Left hindlimb (tissue), 1 donor: Measurements from ENCODE around the gene HMGN4.
"Not testable (repeated sequence)": the region's sequence is repeated elsewhere in the genome, so short reads cannot be mapped to it uniquely, and the experiment has no call there.

ENCODE experiments used
- DNase-seq: peaks from one replicate; pipeline ENCODE4 v3.0.0-alpha.2; 2018

Gene HMGN4

DNA sequence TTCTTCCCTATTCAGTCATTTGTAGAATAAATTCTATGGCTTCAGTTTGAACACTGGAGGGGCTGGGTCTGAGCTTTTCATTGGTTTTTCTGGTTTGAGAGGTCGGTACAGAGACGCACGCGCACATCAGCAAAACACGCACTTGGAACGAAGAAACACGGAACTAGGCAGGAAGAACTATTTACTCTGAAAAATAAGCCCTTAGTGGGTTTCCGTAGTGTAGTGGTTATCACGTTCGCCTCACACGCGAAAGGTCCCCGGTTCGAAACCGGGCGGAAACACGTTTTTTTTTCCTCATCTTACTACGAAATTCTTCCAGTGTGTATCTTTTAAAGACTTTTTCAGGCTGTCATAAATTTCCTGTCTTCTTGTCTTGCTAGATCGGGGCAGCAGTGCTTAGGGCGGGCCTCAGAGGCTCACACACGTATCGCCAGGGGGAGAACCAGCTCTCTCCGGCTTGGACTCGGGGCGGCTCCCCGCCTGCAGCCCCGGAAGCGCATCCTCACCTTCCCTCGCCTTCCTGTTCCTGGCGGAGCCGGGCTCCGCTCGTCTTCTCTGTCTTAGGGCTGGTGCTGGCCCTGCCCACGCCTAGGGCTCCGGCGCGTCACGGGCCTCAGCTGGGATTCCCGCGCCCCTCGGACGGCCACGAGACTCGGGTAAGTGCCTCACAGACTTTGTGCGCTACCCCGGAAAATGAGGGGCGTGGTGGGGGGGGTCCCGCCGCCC, at the start of gene HMGN4:
HMGN4 (plus strand) TSS at position 521 of the 726 bp plus-strand sequence. CDS start 6,841 bp downstream, outside the sequence.
- peak; percentile 91 for DNase-seq

DNA sequence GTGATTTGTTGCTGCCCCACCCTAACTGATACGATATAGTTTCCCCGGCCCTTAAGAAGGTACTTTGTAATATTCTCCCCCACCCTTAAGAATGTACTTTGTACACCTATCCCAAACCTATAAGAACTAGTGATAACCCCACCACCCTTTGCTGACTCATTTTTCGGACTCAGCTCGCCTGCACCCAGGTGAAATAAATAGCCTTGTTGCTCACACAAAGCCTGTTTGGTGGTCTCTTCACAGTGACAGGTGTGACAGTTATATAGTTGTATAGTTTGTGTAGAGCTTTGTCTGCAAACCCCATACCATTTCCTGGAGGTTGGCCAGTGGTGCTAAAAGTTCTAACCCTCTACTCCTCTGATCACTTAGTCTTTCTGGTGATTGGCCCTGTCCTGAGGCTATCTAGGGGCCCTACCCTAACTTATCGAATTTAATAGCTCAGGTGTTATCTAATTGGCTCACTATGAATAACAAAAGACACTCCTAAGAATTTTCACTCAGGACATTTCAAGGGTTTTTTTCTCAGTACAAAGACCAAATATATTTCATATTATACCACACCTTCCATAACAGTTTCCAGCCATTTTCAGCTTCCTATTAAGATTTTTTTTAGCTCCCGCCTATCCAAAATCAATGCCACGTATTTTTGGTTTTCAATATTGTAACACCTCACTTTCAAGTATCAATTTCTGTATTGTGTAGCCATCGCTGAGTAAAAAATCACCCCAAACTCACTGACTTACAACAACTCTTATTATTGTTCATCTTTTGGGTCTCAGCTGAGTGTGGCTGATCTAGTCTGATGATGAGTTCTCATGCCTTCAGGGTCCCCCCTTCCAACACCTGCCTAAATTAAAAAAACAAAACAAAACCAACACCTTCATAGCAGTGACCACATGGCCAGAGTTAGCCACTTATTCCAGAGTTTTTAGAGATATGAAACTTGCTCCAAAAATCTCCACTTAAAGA, 47.9 kb upstream of the HMGN4 start:
- DNase-seq, result no peak

DNA sequence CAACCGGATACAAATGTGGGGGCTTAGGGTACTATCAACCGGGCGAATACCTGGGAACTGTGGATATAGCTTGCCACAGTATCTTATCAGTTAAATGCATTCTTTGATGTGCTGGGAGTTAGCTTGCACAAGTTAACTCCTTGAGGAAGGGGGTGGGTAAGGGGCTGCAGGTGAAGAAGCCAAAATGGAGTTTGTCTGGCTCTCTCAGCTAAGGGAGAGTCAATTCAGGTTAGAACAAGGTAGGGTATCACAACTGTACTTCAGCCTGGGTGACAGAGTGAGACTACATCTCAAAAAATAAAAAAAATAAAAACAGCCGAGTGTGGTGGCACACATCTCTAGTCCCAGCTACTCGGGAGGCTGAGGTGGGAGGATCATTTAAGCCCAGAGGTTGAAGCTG, 46.6 kb upstream of the HMGN4 start:
- DNase-seq, result no peak

DNA sequence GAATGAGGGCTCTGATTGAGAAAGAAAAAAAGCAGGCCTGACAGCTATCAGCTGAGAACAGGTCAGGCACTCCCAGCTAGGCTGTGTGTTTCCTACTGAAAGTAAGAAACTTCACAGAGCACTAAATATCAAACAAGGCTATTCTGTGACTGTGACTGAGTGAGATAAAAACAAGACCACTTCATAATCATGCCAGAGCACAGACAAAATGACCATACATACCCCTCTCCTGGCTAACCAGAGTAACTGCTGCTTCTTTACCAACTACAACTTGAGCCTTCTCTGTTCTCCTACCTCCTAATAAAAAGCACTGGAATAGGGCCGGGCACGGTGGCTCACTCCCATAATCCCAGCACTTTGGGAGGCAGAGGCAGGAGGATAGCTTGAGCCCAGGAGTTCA, 44.9 kb upstream of the HMGN4 start:
- DNase-seq, result no peak

DNA sequence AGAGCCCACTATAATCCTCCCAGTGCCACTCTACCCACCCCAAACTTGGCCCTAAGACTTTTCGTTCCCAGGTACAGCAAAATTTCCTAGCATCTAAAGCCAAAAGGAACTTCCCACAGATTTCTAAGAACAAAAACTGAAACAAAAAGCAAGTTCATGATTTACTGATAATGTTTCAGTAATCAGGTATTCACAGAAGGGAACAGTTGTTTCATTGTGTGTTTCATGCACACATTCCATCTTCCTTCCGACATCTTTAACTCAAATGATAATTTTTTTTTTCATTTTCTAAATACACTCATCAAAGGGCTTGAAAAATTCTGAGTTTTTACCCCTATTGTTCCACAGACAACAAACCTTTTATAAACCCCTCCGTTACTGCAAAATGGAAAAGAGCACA, 44.0 kb upstream of the HMGN4 start:
- DNase-seq, result no peak

DNA sequence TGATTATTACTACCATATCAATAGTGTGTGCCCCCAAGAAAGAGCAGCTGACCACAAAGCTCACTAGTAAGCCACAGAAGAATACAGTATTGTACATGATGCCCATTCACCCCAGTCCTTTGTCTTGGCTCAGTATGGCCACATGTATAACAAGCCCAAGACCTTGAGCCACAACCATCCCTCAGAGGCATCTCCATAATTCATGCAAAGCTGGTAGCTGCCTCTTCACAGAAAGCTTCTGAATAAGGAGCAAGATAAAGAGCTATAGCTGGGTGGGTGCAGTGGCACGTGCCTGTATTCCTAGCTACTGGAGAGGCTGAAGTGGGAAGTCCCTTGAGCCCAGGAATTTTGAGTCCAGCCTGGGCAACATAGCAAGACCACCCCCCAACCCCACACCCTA, 42.9 kb upstream of the HMGN4 start:
- no peak for DNase-seq

DNA sequence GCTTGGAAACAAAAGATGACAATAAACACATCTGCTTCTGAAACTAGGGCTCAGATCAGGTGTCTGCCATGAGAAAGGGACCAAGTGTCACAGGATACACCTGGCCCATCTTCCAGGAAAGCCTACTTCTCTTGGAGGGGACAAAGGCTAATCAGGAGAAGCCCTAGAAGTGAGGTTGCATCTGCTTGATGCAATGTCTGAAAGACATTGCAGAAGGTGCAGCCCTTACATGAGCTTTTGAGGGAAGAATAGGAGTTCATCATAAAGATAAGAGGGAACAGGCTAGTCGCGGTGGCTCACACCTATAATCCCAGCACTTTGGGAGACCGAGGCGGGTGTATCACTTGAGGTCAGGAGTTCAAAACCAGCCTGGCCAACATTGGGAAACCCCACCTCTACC, 40.6 kb upstream of the HMGN4 start:
- no peak for DNase-seq

DNA sequence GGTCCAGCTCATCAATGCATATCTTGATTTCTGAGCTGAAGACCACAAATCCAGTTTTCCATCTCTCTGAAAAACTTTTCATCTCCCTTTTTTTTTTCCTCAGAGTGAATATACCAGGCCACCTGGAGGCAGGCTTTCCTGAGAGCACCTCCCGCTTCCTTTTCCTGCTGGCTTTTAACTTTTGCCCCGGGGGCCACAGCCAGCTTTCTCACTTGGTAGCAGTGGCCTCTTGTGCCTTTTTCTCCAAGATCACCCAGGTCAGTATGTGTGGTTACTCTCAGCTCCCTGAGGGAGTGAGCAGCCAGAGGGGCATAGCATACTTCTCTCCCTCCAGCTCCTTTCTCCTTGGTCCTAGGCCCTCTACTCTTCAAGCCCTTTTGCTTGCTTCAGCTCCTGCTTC, 38.1 kb upstream of the HMGN4 start, which contains the start of gene BTN1A1:
BTN1A1 (plus strand) TSS at position 202 of the 400 bp plus-strand sequence. CDS start 984 bp downstream, outside the sequence.
- no peak for DNase-seq

DNA sequence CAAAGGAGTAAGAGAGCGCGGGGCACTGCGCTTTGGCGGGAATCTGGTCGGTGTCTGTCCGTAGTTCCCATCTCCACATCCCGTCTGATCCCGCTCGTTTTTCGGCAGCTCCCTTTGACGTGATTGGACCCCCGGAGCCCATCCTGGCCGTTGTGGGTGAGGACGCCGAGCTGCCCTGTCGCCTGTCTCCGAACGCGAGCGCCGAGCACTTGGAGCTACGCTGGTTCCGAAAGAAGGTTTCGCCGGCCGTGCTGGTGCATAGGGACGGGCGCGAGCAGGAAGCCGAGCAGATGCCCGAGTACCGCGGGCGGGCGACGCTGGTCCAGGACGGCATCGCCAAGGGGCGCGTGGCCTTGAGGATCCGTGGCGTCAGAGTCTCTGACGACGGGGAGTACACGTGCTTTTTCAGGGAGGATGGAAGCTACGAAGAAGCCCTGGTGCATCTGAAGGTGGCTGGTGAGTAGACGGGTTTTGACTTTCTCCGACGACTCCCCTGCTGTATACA, 36.6 kb upstream of the HMGN4 start:
- peak; percentile 45 for DNase-seq

DNA sequence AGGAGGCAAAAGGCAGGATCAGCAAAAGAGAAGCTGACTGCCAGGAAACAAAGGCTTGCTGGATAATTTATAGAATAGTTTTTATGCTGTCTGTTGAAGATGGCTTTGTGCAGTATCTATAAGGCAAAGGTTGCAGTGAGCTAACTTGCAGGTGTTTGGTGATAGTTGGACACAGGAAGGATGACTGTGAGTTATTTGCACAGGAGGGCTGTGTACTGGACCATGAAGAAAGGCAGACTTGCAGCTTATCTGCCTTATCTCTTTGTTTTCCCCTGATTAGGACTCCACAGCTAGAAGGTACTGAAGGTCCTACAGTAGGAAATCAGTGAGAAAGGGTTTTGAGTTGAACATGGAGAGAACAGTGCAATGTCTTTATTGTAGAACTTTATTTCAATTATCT, 36.0 kb upstream of the HMGN4 start:
- DNase-seq, result no peak

DNA sequence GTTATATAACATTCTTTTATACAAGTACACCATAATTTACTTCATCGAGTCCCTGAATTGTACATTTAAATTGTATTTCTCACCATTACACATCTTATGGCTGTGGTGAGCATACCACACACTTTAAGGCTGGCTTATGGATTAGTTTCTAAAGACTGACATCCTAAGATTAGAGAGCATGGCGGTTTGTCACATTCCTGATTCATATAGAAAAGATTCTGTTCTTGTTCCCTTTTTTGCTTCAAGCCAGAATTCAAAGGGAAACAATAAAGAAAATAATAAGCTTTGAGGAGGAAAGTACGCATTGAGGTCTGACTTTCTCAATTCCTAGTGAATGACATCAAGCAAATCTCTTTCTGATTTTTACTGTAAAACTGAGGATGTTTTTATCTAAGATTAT, 35.5 kb upstream of the HMGN4 start:
- no peak for DNase-seq

DNA sequence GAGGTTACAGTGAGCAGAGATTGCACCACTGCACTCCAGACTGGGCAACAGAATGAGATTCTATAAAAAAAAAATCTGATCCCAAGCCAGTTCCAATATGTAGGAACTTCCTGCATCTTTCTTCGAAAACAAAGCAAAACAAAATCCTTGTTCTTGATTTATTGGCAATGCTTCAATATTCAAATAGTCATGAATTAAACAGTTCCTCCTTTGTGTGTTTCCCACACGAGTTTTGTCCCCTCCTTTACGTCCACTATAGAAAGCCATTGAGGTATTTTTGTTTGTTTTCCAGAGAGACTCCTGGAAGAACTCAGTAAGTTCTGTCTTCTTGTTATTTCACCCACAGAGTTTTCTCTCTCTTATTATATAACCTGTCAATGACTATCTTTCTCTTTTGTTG, 30.5 kb upstream of the HMGN4 start:
- DNase-seq, result no peak

DNA sequence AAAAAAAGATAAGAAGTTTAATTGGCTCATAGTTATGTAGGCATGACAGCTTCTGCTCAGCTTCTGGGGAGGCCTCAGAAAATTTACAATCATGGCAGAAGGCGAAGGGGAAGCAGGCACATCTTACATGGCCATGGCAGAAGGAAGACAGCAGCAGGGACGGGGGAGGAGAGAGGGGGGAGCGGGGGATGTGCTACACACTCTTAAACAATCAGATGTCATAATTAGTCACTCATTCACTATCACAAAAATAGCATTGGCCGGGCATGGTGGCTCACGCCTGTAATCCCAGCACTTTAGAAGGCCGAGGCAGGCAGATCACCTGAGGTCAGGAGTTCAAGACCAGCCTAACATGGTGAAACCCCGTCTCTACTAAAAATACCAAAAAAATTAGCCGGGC, 27.1 kb upstream of the HMGN4 start:
- DNase-seq, result not testable (repeated sequence)

DNA sequence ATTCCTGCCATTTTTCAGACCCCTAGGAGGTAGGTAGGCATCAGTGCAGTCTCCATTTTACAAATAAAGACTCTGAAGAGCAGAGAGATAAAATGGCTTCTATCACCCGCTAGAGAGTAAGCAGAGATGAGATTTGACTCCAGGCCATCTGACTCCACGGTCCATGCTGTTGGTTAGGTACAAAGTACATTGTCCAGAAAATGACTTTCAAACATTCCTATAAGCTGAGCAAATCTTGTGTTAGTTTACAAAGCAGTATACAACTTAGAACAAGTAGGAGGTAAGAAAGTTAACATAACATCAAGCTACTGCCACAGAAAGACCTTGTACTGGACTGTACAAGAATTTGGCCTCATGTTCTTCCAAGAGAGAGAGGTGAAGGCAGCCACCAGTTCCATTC, 23.2 kb upstream of the HMGN4 start:
- DNase-seq, result no peak

DNA sequence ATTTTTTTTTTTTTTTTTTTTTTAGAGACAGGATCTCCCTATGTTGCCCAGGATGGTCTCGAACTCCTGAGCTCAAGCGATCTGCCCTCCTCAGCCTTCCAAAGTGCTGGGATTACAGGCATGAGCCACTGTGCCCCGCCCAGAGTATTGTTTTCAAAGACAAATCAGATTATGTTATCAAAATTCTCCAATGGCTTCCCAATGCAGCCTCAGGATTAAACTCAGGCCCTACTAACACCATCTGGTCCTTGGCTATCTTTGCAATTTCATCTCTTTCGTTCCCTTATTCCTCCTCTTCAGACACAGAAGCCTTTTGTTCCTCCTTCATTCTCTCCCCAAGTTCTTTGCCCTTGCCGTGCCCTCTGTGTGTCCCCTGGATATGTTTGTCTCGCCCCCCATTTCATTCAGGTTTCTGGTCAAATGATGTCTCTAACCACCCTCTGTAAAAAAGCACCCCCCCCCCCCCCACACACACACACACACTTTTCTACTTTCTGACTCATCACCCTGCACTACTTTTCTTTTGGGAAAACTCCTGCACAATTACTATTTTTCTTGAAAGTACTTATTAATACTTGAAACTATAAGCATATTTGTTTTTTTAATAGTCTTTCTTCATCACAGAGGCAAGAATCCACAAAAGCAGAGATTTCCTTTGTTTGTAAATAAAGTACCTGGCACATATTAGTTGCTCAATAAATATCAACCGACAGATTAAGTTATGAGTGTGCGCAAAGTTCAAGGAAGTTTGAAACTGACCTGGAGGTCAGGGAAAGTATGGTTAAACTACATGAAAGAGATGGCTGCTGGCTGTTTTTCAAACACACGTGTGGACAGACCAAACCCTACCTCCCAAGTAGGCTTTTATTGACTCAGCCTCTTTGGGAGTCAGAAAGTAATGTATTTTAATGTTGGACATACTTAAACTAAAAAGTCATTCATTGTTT, 21.4 kb upstream of the HMGN4 start:
- DNase-seq, result no peak

DNA sequence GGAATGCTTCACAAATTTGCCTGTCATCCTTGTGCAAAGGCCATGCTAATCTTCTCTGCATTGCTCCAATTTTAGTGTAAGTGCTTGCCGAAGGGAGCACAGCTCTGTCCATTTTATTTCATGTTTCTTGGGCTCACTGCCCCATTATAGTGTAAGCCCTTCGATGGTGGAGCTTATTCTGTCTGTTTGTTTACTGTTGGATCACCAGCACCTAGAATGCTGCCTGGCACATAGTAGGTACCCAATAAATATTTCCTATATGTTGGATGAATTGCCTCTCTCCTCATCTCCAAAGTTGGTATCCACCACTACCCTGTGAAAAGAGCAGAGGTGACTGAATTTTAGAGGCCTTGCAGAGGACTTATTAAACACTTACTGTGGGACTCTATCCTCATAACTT, 18.8 kb upstream of the HMGN4 start:
- no peak for DNase-seq

DNA sequence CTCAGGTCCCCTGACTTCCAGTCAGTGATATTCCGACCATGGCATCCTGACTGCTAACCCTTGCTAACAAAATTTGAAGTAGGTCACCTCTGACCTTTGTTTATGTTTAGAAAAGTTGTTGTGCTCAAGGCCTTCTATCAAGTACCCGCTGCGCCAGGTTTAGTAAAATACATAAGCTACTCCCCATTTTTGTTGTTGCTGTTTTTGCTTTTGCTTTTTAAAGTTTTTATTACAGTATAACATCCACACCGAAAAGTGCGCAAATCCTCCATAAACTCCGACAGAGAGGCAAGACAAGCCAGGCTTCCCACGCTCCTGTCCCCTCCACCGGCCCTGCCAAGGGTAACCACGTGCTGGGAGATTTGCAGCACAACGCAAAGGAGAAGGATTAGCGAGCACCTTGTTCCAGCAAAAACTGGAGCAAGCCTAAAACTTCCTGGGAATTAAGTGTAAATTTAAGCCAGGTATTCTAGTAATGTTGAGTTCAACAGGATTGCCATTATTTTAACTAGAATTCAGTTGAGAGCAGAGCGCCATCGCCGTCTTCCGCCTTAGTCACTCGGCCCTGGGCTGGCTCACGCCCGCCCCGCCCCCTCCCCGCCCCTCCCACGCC, 17.8 kb upstream of the HMGN4 start:
- no peak for DNase-seq

DNA sequence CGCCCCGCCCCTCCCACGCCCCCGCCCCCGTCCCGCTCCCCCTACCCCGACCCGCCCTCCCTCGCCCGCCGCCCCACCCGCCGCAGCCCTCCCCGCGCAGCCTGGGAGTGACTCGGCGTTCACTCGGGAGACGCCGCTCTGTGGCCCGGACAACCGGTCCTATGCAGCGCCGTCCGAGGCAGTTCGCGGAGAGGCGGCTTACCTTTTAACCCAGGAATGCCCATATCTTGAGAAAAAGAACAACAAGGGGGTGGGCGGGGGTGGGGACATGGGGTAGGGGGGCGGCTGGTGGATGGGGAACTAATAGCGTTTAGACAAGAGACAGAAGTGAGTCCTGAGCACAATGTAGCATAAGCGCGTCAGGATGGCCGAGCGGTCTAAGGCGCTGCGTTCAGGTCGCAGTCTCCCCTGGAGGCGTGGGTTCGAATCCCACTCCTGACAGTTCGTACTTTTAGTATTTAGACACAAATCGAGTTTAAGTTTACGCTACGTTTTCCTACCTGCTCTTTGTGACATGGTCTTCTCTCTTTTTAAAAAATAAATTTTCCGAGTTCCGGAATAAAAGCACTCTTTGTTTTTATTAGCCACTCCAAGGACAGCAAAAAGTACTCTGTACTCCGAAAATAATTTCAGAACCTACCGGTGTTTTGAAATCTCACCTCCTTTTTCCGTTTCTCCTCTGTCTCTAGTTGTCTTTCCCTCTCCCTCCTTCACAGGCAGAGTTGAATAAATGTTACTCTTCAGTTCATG, 17.1 kb upstream of the HMGN4 start:
- DNase-seq, result peak; percentile 93

DNA sequence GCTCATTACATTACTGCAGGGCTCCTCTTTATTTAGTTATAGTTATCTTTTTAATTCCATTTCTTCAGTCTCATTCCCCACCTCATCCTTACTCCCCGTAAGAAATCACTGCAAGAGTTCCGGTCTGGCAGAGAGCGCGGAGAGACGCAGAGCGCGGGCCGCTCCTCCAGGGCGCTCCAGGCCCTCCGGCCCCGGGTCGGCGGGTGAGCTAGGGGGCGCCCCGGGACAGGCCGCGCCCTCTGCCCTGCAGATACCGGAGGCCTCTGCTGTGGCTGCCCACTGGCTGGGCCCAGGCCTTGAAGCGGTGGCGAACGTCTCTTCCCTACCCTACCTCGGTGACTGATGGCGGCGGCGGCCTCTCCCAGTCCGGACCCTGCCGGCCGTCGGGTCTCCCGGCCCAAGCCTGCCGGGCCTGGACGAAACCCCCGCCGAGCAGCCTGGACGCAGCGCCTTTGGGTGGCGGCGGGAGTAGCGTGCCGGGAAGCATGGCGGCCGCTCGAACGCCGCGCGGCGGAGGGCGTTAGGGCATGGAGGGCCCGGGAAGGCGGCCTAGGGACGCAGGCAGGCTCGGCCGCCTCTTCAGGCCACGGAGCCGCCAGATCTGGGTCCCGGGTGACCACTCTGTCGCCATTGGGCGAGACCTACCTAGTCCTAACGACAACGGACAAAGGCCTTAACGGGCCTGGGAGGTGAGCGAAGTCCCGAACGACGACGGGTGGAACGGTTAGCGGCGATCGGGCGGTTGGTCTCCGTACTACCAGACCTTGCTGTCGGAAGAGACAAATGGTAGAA, 16.4 kb upstream of the HMGN4 start:
- peak; percentile 89 for DNase-seq

DNA sequence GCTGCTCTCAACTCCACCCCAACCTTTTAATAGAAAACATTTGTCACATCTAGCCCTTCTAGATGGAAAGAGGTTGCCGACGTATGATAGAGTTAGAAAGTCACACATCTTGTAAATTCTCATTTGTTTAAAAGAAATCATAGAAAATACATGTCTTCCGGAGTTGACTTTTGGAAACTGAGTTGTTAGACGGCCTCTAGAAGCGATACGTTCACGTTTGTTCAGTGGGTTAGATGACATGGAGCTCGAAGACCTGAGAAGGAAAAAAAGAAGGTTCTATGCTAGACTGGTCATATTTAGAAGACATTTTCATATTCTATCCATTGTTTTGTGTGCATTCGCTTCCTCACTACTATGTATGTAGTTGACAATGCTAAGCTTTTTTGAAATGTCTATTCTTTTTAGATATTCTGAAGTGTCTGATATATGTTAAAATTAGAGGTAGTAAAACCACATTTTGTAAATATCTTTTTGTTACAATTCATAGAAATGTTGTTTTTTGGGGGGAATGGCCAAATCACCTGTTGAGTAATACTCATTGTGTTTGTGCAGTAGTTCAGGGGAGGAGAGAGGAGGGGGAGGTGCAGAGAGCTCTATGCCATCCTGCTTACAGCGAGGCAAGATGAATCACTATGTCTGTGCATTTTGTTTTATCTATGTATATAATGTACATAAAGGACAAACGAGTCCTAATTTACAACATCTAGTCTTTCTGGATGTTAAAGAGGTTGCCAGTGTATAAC, 15.5 kb upstream of the HMGN4 start:
- not testable (repeated sequence) for DNase-seq
